ENCODE data around the gene HS6ST1.
"Not testable (repeated sequence)": the region's sequence is repeated elsewhere in the genome, so short reads cannot be mapped to it uniquely, and the experiment has no call there.

The HS6ST1 gene

DNA sequence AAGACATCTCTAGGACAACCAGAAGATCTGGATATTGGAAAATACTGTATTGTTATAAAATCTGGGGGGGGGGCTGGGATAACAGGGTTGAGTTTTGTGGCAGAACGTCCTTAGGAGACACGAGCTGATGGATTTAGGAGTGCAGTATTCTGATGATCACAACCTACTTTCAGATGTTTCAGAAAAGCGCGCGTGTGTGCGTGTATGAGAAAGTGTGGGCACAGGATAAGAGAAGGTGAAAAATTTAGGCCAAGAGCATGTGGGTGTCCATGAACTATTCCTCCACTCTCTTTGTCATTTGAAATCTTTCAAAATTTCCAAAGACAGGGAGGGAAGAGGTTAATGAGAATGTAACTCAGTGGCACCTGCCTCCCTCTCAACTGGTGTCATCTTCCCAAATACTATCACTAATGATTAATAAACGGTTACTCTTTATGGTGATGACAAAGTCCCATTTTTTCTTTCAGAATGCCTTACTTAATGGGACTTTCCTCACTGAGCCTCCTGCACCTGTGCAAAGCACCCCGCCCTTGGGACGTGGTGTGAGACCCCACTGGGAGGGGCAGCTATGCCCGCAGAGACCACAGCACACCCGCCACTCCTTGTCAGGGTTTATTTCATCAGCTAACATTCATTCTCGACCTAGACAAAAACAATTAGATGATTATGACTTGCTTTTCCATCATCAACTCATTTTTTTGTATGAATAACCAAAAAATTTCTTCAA lies 53.6 kb downstream of the HS6ST1 start:
- H3K9me3 ChIP-seq (ENCODE audit: control insufficient read depth, insufficient read depth, low read length) = no peaks in the 10 kb centered on the region
- no peak overlapping the region for H3K9ac ChIP-seq (ENCODE audit: low read depth, low read length)
- peaks cover 13% of the 10 kb centered on the region for H3K4me1 ChIP-seq (ENCODE audit: insufficient read depth, low read length)
- H3K36me3 ChIP-seq (ENCODE audit: insufficient read depth, low read length) = no peaks in the 10 kb centered on the region

GRCh38 chr2:128263902-128264331 lies 54.8 kb downstream of the HS6ST1 start:
- H3K36me3 ChIP-seq (ENCODE audit: insufficient read depth, low read length) = no peaks in the 10 kb centered on the region
- H3K4me1 ChIP-seq (ENCODE audit: insufficient read depth, low read length) = peaks cover 13% of the 10 kb centered on the region
- no peak overlapping the region for H3K9ac ChIP-seq (ENCODE audit: low read depth, low read length)
- H3K9me3 ChIP-seq (ENCODE audit: control insufficient read depth, insufficient read depth, low read length) = no peaks in the 10 kb centered on the region

- Histone ChIP-seq H3K36me3 (ENCODE audit: insufficient read depth, low read length) (no peaks in the 10 kb centered on the region), H3K9ac (ENCODE audit: low read depth, low read length) (no peak overlapping the region), H3K4me1 (ENCODE audit: insufficient read depth, low read length) (peaks cover 13% of the 10 kb centered on the region), H3K9me3 (ENCODE audit: control insufficient read depth, insufficient read depth, low read length) (no peaks in the 10 kb centered on the region)
These were observed 56.1 kb downstream of the HS6ST1 start for GRCh38 chr2:128262315-128263253.

- peak overlapping the region; percentile 14; the same call in 1 of the 2 replicates for H3K9ac ChIP-seq (ENCODE audit: low read depth, low read length)
- H3K9me3 ChIP-seq (ENCODE audit: control insufficient read depth, insufficient read depth, low read length) = no peaks in the 10 kb centered on the region
- H3K4me1 ChIP-seq (ENCODE audit: insufficient read depth, low read length) = peaks cover 13% of the 10 kb centered on the region
- H3K36me3 ChIP-seq (ENCODE audit: insufficient read depth, low read length) = no peaks in the 10 kb centered on the region
These were observed 57.2 kb downstream of the HS6ST1 start for GRCh38 chr2:128261245-128262128.

DNA sequence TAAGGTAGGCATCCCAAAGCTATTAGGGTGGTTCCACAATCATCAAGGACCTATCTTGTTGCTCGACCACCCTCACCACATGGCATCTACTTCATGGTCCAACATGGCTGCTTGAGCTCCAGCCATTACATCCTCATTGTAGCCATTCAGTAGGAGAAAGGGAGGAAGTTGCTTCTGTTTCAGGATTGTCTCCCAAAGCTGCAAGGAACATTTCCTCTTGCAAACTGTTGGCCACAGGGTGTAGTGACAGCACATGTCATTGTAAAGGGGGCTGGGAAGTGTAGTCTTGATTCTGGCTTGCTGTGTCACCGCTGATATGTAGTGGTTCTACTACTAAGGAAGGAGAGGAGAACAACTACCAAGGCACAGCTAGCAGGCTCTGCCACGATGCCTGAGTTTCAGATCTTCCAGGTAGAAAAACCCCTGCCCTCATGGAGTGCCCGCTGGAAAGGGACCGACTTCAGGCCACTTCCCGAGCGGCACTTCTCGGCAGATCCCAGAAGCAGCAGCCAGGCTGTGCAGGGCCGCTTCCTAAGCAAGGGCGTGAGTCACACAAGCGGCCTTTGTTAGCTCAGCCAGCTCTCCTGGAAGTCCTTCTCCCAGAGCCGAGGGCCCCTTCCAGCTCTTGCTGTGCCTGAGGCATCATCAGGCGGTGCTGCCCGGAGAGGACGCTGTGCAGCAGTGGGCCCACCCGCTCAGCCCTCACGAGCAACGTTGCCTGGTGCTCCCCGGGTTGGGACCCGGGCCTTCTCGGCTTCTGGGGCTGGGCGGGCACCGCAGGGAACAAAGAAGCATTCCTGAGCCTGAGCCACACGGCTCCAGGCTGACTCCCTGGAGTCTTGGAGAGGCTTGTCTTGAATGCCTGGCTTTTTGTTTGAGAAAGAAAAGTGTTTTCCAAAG lies 58.2 kb downstream of the HS6ST1 start:
- H3K4me1 ChIP-seq (ENCODE audit: insufficient read depth, low read length) = peaks cover 13% of the 10 kb centered on the region
- no peaks in the 10 kb centered on the region for H3K36me3 ChIP-seq (ENCODE audit: insufficient read depth, low read length)
- peak overlapping the region; percentile 14; the same call in 1 of the 2 replicates for H3K9ac ChIP-seq (ENCODE audit: low read depth, low read length)
- no peaks in the 10 kb centered on the region for H3K9me3 ChIP-seq (ENCODE audit: control insufficient read depth, insufficient read depth, low read length)

DNA sequence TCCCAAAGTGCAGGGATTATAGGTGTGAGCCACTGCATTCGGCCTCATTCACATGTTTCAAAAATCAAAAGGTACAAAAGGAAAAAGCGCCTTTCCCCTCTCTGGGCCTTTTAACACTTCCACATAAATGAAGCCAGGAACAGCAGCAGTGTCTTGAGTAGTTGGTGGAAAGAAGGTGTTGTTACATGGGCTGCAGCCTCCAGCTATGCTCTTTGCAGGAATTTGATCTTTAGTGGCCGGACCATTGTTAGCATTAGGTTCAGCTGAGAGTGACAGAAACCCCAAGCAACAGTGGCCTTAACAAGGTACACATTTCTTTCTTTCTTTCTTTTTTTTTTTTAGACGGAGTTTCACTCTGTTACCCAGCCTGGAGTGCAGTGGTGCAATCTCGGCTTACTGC lies 59.1 kb downstream of the HS6ST1 start:
- peaks cover 13% of the 10 kb centered on the region for H3K4me1 ChIP-seq (ENCODE audit: insufficient read depth, low read length)
- H3K9me3 ChIP-seq (ENCODE audit: control insufficient read depth, insufficient read depth, low read length) = no peaks in the 10 kb centered on the region
- H3K36me3 ChIP-seq (ENCODE audit: insufficient read depth, low read length) = no peaks in the 10 kb centered on the region
- H3K9ac ChIP-seq (ENCODE audit: low read depth, low read length) = no peak overlapping the region

- H3K36me3 ChIP-seq (ENCODE audit: insufficient read depth, low read length) = no peaks in the 10 kb centered on the region
- H3K4me1 ChIP-seq (ENCODE audit: insufficient read depth, low read length) = peaks cover 13% of the 10 kb centered on the region
- H3K9me3 ChIP-seq (ENCODE audit: control insufficient read depth, insufficient read depth, low read length) = no peaks in the 10 kb centered on the region
- H3K9ac ChIP-seq (ENCODE audit: low read depth, low read length) = no peak overlapping the region
These were observed 60.5 kb downstream of the HS6ST1 start for GRCh38 chr2:128258218-128258617.

DNA sequence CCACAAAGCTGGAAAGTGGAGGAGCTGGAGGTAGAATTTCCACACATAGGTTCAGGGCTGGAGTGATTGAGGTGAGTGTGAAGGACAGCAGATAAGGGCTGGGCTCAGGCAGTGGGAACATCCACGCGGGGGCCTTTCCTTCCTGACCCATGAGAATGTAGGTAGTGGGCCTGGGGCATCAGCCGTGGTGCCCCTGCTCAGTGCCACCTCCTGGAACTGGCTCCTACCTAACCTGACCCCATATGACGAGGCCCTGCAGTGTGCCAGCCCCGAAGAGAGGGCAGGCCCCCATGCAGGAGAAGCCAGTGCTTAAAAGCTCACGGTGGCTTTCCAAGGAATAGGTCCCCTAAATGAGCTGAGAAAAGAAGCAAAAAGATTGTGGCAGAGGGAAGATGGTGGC lies 66.2 kb downstream of the HS6ST1 start:
- no peaks in the 10 kb centered on the region for H3K36me3 ChIP-seq (ENCODE audit: insufficient read depth, low read length)
- H3K9ac ChIP-seq (ENCODE audit: low read depth, low read length) = no peak overlapping the region
- H3K4me1 ChIP-seq (ENCODE audit: insufficient read depth, low read length) = no peaks in the 10 kb centered on the region
- H3K9me3 ChIP-seq (ENCODE audit: control insufficient read depth, insufficient read depth, low read length) = no peaks in the 10 kb centered on the region

DNA sequence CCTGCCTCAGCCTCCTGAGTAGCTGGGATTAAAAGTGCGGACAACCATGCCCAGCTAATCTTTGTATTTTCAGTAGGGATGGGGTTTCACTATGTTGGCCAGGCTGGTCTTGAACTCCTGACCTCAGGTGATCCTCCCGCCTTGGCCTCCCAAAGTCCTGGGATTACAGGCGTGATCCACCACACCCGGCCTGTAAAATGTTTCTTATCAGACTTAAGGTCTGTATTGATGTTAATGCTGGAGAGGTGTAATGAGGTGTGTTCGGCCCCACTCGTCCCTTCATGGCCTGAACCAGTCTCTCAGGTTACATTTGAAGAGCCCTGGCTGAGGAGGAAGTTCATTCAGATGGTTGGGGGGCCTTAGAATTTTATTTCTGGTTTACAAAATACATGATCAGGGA lies 66.6 kb downstream of the HS6ST1 start:
- not testable (repeated sequence) for H3K4me1 ChIP-seq (ENCODE audit: insufficient read depth, low read length); H3K36me3 ChIP-seq (ENCODE audit: insufficient read depth, low read length); H3K9me3 ChIP-seq (ENCODE audit: control insufficient read depth, insufficient read depth, low read length); H3K9ac ChIP-seq (ENCODE audit: low read depth, low read length)

- Histone ChIP-seq H3K9ac (ENCODE audit: low read depth, low read length) (no peak overlapping the region), H3K4me1 (ENCODE audit: insufficient read depth, low read length) (no peaks in the 10 kb centered on the region), H3K36me3 (ENCODE audit: insufficient read depth, low read length) (no peaks in the 10 kb centered on the region)
These were observed 68.2 kb downstream of the HS6ST1 start for GRCh38 chr2:128250229-128251025.

GRCh38 chr2:128249555-128249954 lies 69.1 kb downstream of the HS6ST1 start:
- H3K36me3 ChIP-seq (ENCODE audit: insufficient read depth, low read length) = no peaks in the 10 kb centered on the region
- no peaks in the 10 kb centered on the region for H3K4me1 ChIP-seq (ENCODE audit: insufficient read depth, low read length)
- H3K9me3 ChIP-seq (ENCODE audit: control insufficient read depth, insufficient read depth, low read length) = no peaks in the 10 kb centered on the region
- H3K9ac ChIP-seq (ENCODE audit: low read depth, low read length) = no peak overlapping the region

More at GRCh38 chr2:128250229-128251025, 68.2 kb downstream of the HS6ST1 start:
- no peaks in the 10 kb centered on the region for H3K9me3 ChIP-seq (ENCODE audit: control insufficient read depth, insufficient read depth, low read length)

GRCh38 chr2:128245813-128246212 lies 72.9 kb downstream of the HS6ST1 start:
- H3K9ac ChIP-seq (ENCODE audit: low read depth, low read length) = no peak overlapping the region
- no peaks in the 10 kb centered on the region for H3K9me3 ChIP-seq (ENCODE audit: control insufficient read depth, insufficient read depth, low read length)
- H3K4me1 ChIP-seq (ENCODE audit: insufficient read depth, low read length) = no peaks in the 10 kb centered on the region
- H3K36me3 ChIP-seq (ENCODE audit: insufficient read depth, low read length) = no peaks in the 10 kb centered on the region

GRCh38 chr2:128241896-128242295 lies 76.8 kb downstream of the HS6ST1 start:
- Histone ChIP-seq H3K9ac (ENCODE audit: low read depth, low read length) (no peak overlapping the region), H3K9me3 (ENCODE audit: control insufficient read depth, insufficient read depth, low read length) (no peaks in the 10 kb centered on the region), H3K4me1 (ENCODE audit: insufficient read depth, low read length) (no peaks in the 10 kb centered on the region), H3K36me3 (ENCODE audit: insufficient read depth, low read length) (no peaks in the 10 kb centered on the region)
